HL-60 (cell line): Measurements from ENCODE around the gene HYOU1.
"Not testable (repeated sequence)": the region's sequence is repeated elsewhere in the genome, so short reads cannot be mapped to it uniquely, and the experiment has no call there.

ENCODE experiments used
- DNase-seq, 2 experiments: peaks; one replicate each; pipeline ENCODE4 v3.0.0-alpha.2; 2010 to 2020; ENCODE audit warnings: low read depth in 1 of 2, low spot score in 1 of 2
- H3K27ac ChIP-seq: fragments of 250-450 bp; sonication (Bioruptor Pico); replicated peaks from 2 replicates; pipeline ENCODE4 v1.5.1; 2020; ENCODE audit warnings: mild to moderate bottlenecking, moderate library complexity
- H3K27me3 ChIP-seq: fragments of 250-450 bp; sonication (Bioruptor Pico); 2 replicates; pipeline ENCODE4 v1.5.1; 2021; ENCODE audit warnings: mild to moderate bottlenecking, moderate library complexity; ENCODE audit not compliant: insufficient read depth, poor library complexity, severe bottlenecking
- H3K4me3 ChIP-seq: replicated peaks from 2 replicates; pipeline ENCODE4 v1.5.1; 2011; ENCODE audit warnings: mild to moderate bottlenecking, control low read depth, low read length; ENCODE audit not compliant: insufficient read depth
- CTCF ChIP-seq: IDR thresholded peaks from one replicate; pipeline ENCODE4 v1.5.1; 2011; ENCODE audit warnings: low read length, control low read depth, inconsistent platforms; ENCODE audit not compliant: insufficient read depth
- GABPA ChIP-seq: IDR thresholded peaks from 2 replicates; pipeline ENCODE4 v1.6.1; 2012; ENCODE audit warnings: low read depth
- POLR2AphosphoS5 ChIP-seq: IDR thresholded peaks from 2 replicates; pipeline ENCODE4 v1.6.1; 2012; ENCODE audit warnings: low read depth
- REST ChIP-seq: IDR thresholded peaks from 2 replicates; pipeline ENCODE4 v1.6.1; 2012; ENCODE audit warnings: low read depth; ENCODE audit not compliant: insufficient replicate concordance
- SPI1 ChIP-seq: IDR thresholded peaks from 2 replicates; pipeline ENCODE4 v1.6.1; 2012; ENCODE audit warnings: low read depth, mild to moderate bottlenecking, borderline replicate concordance
- long read RNA-seq: library from polyadenylated mRNA; unstranded; transcript quantifications from one replicate; pipeline ENCODE4 v2.0.0, GENCODE V29; 2020

HYOU1 gene, protein sequence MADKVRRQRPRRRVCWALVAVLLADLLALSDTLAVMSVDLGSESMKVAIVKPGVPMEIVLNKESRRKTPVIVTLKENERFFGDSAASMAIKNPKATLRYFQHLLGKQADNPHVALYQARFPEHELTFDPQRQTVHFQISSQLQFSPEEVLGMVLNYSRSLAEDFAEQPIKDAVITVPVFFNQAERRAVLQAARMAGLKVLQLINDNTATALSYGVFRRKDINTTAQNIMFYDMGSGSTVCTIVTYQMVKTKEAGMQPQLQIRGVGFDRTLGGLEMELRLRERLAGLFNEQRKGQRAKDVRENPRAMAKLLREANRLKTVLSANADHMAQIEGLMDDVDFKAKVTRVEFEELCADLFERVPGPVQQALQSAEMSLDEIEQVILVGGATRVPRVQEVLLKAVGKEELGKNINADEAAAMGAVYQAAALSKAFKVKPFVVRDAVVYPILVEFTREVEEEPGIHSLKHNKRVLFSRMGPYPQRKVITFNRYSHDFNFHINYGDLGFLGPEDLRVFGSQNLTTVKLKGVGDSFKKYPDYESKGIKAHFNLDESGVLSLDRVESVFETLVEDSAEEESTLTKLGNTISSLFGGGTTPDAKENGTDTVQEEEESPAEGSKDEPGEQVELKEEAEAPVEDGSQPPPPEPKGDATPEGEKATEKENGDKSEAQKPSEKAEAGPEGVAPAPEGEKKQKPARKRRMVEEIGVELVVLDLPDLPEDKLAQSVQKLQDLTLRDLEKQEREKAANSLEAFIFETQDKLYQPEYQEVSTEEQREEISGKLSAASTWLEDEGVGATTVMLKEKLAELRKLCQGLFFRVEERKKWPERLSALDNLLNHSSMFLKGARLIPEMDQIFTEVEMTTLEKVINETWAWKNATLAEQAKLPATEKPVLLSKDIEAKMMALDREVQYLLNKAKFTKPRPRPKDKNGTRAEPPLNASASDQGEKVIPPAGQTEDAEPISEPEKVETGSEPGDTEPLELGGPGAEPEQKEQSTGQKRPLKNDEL
- long read RNA-seq, full-length matches to known transcripts, result 16 of 97 reads
- long read RNA-seq, partial matches to known transcripts, result 45 of 97 reads
- long read RNA-seq, other reads (novel, unspliced or antisense), result 36 of 97 reads

DNA sequence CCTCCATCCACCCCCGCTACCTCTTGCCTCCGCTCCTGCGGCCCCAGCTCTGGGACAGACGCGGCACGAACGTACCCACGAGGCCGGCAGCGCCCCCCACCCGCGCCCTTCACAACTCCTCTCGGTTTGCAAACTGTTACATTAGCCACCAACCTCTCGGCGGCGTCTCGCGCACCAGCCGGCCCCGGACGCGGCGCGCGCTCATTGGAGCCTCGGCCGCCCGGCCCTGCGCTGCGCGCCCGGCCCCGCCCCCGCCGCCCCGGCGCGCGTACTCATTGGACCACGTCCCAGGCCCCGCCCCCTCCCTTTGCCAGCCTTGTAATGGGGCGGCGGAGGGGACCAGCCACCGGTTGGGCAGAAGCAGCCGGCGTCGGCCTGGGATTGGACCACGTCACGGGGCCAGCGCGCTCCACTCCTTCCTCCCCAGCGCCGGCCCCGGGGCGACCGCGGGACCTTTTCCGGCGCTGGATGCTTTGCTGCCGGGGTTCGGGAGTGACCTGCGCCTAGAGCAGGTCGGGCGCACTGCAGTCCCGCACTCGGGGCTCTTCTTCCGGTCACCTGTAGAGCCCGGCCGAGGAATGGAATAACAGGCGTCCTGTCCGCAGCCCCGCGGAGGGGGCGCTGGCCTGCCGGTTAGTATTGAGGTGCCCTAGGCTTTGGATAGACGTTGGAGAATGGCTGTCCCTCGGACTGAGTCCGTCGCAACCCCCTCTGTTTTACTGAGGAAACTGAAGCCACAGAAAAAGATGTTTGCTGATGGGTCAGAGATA lies at the start of gene HYOU1:
Gene HYOU1, minus strand, starts transcription at position 206 of the 770 bp plus-strand sequence. CDS start 1,045 bp downstream, outside the sequence.
- peak within 1 kb of the TSS; percentile 92 for H3K4me3 ChIP-seq
- H3K27ac ChIP-seq, result peak within 1 kb of the TSS; percentile 80
- peak; percentile 95 to 98 for DNase-seq
- TF ChIP-seq REST (peak; percentile 41), GABPA (peak; percentile 34; the same call in 1 of the 2 replicates), CTCF (no peak), POLR2AphosphoS5 (peak; percentile 82), SPI1 (no peak)
- no peaks in the 10 kb centered on the region for H3K27me3 ChIP-seq

GRCh38 chr11:119103793-119104192 lies 46.8 kb upstream of the HYOU1 start:
- H3K4me3 ChIP-seq, result no peak overlapping the region
- H3K27me3 ChIP-seq, result no peaks in the 10 kb centered on the region
- H3K27ac ChIP-seq, result no peak overlapping the region
- TF ChIP-seq GABPA, result no peak
- TF ChIP-seq SPI1, result no peak
- no peak for TF ChIP-seq POLR2AphosphoS5
- no peak for TF ChIP-seq CTCF
- no peak for TF ChIP-seq REST
- DNase-seq, result peak in 1 of 2 experiments; percentile 59

DNA sequence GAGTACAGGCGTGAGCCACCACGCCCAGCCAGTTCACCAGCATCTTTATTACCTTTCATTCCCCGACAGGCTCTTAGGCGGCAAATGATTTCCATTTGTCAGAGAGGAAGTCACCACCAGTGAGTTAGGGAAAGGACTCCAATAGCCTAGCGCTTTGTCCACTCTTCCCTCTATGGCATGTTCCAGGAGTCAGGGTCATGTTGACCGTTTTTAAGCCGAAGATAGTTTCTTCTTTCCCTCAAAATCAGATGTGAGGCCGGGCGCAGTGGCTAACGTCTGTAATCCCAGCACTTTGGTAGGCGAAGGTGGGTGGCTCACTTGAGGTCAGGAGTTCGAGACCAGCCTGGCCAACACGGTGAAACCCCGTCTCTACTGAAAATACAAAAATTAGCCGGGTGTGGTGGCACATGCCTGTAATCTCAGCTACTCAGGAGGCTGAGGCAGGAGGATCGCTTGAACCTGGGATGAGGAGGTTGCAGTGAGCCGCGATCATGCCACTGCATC lies 46.2 kb upstream of the HYOU1 start:
- peak; percentile 70; the same call in 1 of the 2 replicates for TF ChIP-seq SPI1
- H3K27me3 ChIP-seq, DNase-seq: not testable (repeated sequence)
- Histone ChIP-seq H3K27ac (peak overlapping the region; percentile 96), H3K4me3 (peak overlapping the region; percentile 93; the same call in 1 of the 2 replicates)
